Kidney (tissue), 14 donors: ENCODE data around the gene ALPP. TPM values are rescaled to one million over a fixed set of nuclear protein-coding genes. Genes with fewer than 3 reads are reported as not detected.
A peak's percentile ranks its signal among the peaks of the same experiment; 100 is the strongest.
"Not testable (repeated sequence)": the region's sequence is repeated elsewhere in the genome, so short reads cannot be mapped to it uniquely, and the experiment has no call there.

Experiments used
- DNase-seq, 5 donors: peaks; one replicate each; pipeline ENCODE4 v3.0.0-alpha.2; 2013 to 2020
- FAIRE-seq: peaks from 2 replicates; lab custom pipeline; 2012; peaks lifted over from hg19 to GRCh38; lab: Jason Lieb, UNC
- H3K27ac ChIP-seq, 2 donors: one replicate each; pipeline ENCODE4 v1.7.0; 2013; ENCODE audit warnings: low read depth in 2 of 2, low read length in 2 of 2, inconsistent platforms in 1 of 2
- H3K27me3 ChIP-seq: one replicate; pipeline ENCODE4 v1.7.1; 2013; ENCODE audit warnings: low read length, inconsistent platforms; ENCODE audit not compliant: control insufficient read depth, insufficient read depth
- H3K36me3 ChIP-seq, 3 donors: one replicate each; pipeline versions ENCODE4 v1.7.0 to v1.7.1; 2013; ENCODE audit warnings: low read length in 3 of 3, control low read depth in 1 of 3, inconsistent platforms in 1 of 3; ENCODE audit not compliant: insufficient read depth in 3 of 3, control insufficient read depth in 2 of 3
- H3K4me1 ChIP-seq, 3 donors: one replicate each; pipeline versions ENCODE4 v1.7.0 to v1.7.1; 2013; ENCODE audit warnings: low read length in 3 of 3, inconsistent platforms in 1 of 3, low read depth in 1 of 3; ENCODE audit not compliant: control insufficient read depth in 2 of 3, insufficient read depth in 2 of 3
- H3K4me3 ChIP-seq, 3 donors: one replicate each; pipeline versions ENCODE4 v1.7.0 to v1.8.1; 2013; ENCODE audit warnings: low read length in 3 of 3, control low read depth in 1 of 3, inconsistent platforms in 1 of 3
- H3K9ac ChIP-seq, 3 donors: one replicate each; pipeline versions ENCODE4 v1.7.0 to v1.7.1; 2013; ENCODE audit warnings: low read length in 3 of 3, control low read depth in 1 of 3, inconsistent platforms in 1 of 3
- H3K9me3 ChIP-seq, 3 donors: one replicate each; pipeline versions ENCODE4 v1.7.0 to v1.7.1; 2013; ENCODE audit warnings: low read length in 3 of 3, control low read depth in 1 of 3, inconsistent platforms in 1 of 3; ENCODE audit not compliant: control insufficient read depth in 2 of 3, insufficient read depth in 1 of 3
- CTCF ChIP-seq: IDR thresholded peaks from 3 replicates; pipeline ENCODE4 v1.5.1; 2012; ENCODE audit warnings: mild to moderate bottlenecking, moderate library complexity, borderline replicate concordance; ENCODE audit not compliant: insufficient read depth; ENCODE audit errors: extremely low read depth
- intact Hi-C: fragments of 100-400 bp; cut with DNase I; formaldehyde crosslinking; loops from one replicate; pipeline ENCODE4 v1.11.1; 2022
- polyA plus RNA-seq: library from polyadenylated mRNA; stranded (reverse); fragments of 350-450 nt; fragmentation: Illumina TruSeq; extraction: RNeasy Lipid Tissue Mini Kit (QIAGEN cat#74804); gene quantifications from one replicate; pipeline ENCODE4 v1.2.3, GENCODE V29; 2014; ENCODE audit warnings: low read depth, low replicate concordance; ENCODE audit not compliant: insufficient read depth
- total RNA-seq: library from RNA; stranded (reverse); fragmentation: NEBNext Ultra II Directional; extraction: Animal tissue kit (Norgen Biotek cat#: 25700); gene quantifications from one replicate; pipeline ENCODE4 v1.2.1, GENCODE V29; 2021
- donor health status: control.
- donor health status: control.
- donor health status: control.
- donor health status: control.
- donor health status: control.
- donor health status: DM: yes; HTN: yes; CAD: no.
- donor health status: Normal renal cell carcinoma (clear cell type).

ALPP gene
- total and polyA plus RNA-seq, 2 donors from 2014 or later: not detected

- intact Hi-C loops: no loop called here
- no peak for FAIRE-seq
These were observed 4.0 kb downstream of the ALPP start for GRCh38 chr2:232382331-232383225.

GRCh38 chr2:232384466-232384865, 5.9 kb downstream of the ALPP start:
- intact Hi-C loops: no loop called here
- no peak for TF ChIP-seq CTCF
- DNase-seq (no peak), FAIRE-seq (no peak)
- Histone ChIP-seq H3K27ac (no peak overlapping the region), H3K9ac (no peak overlapping the region), H3K4me1 (peaks cover 0 to 4% (median 0%) of the 10 kb centered on the region in 3 donors), H3K27me3 (peaks cover 39% of the 10 kb centered on the region), H3K36me3 (no peaks in the 10 kb centered on the region), H3K4me3 (no peak overlapping the region), H3K9me3 (no peaks in the 10 kb centered on the region)

More at GRCh38 chr2:232382331-232383225, 4.0 kb downstream of the ALPP start:
- no peak for DNase-seq
- Histone ChIP-seq H3K36me3 (no peaks in the 10 kb centered on the region), H3K27me3 (peaks cover 27% of the 10 kb centered on the region), H3K9ac (no peak overlapping the region), H3K27ac (no peak overlapping the region), H3K9me3 (no peaks in the 10 kb centered on the region), H3K4me3 (no peak overlapping the region), H3K4me1 (peaks cover 0 to 4% (median 0%) of the 10 kb centered on the region in 3 donors)
- TF ChIP-seq CTCF: no peak

- H3K36me3 ChIP-seq, DNase-seq, H3K4me3 ChIP-seq, intact Hi-C loops, H3K9ac ChIP-seq, H3K9me3 ChIP-seq, H3K27ac ChIP-seq, H3K4me1 ChIP-seq, FAIRE-seq: not testable (repeated sequence)
- peaks cover 41% of the 10 kb centered on the region for H3K27me3 ChIP-seq
These were observed 6.5 kb downstream of the ALPP start for GRCh38 chr2:232385058-232385457.

GRCh38 chr2:232385660-232386489, 7.3 kb downstream of the ALPP start:
- H3K9ac ChIP-seq: no peak overlapping the region
- H3K27ac ChIP-seq: no peak overlapping the region
- peaks cover 46% of the 10 kb centered on the region for H3K27me3 ChIP-seq
- FAIRE-seq (no peak), DNase-seq (peak in 2 of 5 donors; percentile 43 to 62)
- no peak for TF ChIP-seq CTCF
- intact Hi-C loops: no loop called here
- H3K4me1 ChIP-seq: peaks cover 0 to 4% (median 0%) of the 10 kb centered on the region in 3 donors
- H3K9me3 ChIP-seq: no peaks in the 10 kb centered on the region
- no peak overlapping the region for H3K4me3 ChIP-seq
- H3K36me3 ChIP-seq: no peaks in the 10 kb centered on the region
